HG02623 (cell line): ENCODE data around the gene RETN.
"Not testable (repeated sequence)": the region's sequence is repeated elsewhere in the genome, so short reads cannot be mapped to it uniquely, and the experiment has no call there.

ENCODE experiments used
- ATAC-seq: cut with Tn5 transposase; IDR thresholded peaks from one replicate; pipeline ENCODE4 v1.9.1; 2021; ENCODE audit warnings: moderate library complexity; ENCODE audit not compliant: unreplicated experiment

The RETN gene

GRCh38 chr19:7637374-7638256, 31.2 kb upstream of the RETN start:
- no peak for ATAC-seq

GRCh38 chr19:7638802-7639465, 29.9 kb upstream of the RETN start:
- ATAC-seq = no peak

- ATAC-seq = no peak
These were observed 28.9 kb upstream of the RETN start for GRCh38 chr19:7639863-7640348.

GRCh38 chr19:7640803-7641202, 28.0 kb upstream of the RETN start:
- ATAC-seq = no peak

- ATAC-seq = no peak
These were observed 27.3 kb upstream of the RETN start for GRCh38 chr19:7641290-7642276.

GRCh38 chr19:7642295-7643030, 26.4 kb upstream of the RETN start:
- ATAC-seq = no peak

GRCh38 chr19:7643031-7643415, 25.8 kb upstream of the RETN start:
- ATAC-seq = no peak

- not testable (repeated sequence) for ATAC-seq
These were observed 25.0 kb upstream of the RETN start for GRCh38 chr19:7643629-7644549.

- ATAC-seq = no peak
These were observed 24.3 kb upstream of the RETN start for GRCh38 chr19:7644550-7644877.

GRCh38 chr19:7645163-7645562, 23.7 kb upstream of the RETN start:
- ATAC-seq = no peak

GRCh38 chr19:7645656-7646425, 23.0 kb upstream of the RETN start:
- no peak for ATAC-seq

- ATAC-seq = no peak
These were observed 22.5 kb upstream of the RETN start for GRCh38 chr19:7646426-7646700.

GRCh38 chr19:7647156-7647555, 21.7 kb upstream of the RETN start:
- ATAC-seq = no peak

GRCh38 chr19:7648265-7649014, 20.4 kb upstream of the RETN start:
- ATAC-seq = no peak

- ATAC-seq = no peak
These were observed 18.7 kb upstream of the RETN start for GRCh38 chr19:7650148-7650547.

- no peak for ATAC-seq
These were observed 16.7 kb upstream of the RETN start for GRCh38 chr19:7652061-7652641.

- ATAC-seq = no peak
These were observed 14.4 kb upstream of the RETN start for GRCh38 chr19:7654401-7654800.

- no peak for ATAC-seq
These were observed 13.3 kb upstream of the RETN start for GRCh38 chr19:7655581-7655980.
